ENCODE measurements around the gene C5AR1. TPM values are rescaled to one million over a fixed set of nuclear protein-coding genes. Genes with fewer than 3 reads are reported as not detected.

Gene C5AR1
- total RNA-seq, 1 donor from 2014 or later, result not detected

DNA sequence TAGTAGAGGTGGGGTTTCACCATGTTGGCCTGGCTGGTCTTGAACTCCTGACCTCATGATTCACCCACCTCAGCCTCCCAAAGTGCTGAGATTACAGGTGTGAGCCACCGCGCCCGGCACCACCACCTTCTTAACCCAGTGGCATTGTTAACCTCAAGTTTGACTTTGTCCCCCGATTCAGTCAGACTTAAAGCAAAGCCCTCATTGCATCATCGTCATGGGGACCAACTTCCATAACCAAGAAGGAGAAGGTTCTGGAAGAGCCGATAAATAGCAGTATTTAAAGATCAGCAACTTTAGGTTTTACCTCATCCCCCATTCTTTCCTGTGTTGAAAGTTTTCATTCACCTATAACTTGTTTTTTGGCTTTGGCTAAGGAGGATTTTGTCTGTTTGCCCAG, 41.6 kb upstream of the C5AR1 start:
- no peaks in the 10 kb centered on the region for H3K27me3 ChIP-seq (ENCODE audit: control insufficient read depth, insufficient read depth, low read length)
- no peaks in the 10 kb centered on the region for H3K36me3 ChIP-seq (ENCODE audit: control insufficient read depth, insufficient read depth, low read length)
- no peak for DNase-seq (ENCODE audit: low read depth)
- no peak overlapping the region for H3K4me3 ChIP-seq (ENCODE audit: low read depth, low read length)
- TF ChIP-seq, protein P1, sequence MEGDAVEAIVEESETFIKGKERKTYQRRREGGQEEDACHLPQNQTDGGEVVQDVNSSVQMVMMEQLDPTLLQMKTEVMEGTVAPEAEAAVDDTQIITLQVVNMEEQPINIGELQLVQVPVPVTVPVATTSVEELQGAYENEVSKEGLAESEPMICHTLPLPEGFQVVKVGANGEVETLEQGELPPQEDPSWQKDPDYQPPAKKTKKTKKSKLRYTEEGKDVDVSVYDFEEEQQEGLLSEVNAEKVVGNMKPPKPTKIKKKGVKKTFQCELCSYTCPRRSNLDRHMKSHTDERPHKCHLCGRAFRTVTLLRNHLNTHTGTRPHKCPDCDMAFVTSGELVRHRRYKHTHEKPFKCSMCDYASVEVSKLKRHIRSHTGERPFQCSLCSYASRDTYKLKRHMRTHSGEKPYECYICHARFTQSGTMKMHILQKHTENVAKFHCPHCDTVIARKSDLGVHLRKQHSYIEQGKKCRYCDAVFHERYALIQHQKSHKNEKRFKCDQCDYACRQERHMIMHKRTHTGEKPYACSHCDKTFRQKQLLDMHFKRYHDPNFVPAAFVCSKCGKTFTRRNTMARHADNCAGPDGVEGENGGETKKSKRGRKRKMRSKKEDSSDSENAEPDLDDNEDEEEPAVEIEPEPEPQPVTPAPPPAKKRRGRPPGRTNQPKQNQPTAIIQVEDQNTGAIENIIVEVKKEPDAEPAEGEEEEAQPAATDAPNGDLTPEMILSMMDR (IDR thresholded peaks at IDR 0.05; ENCODE audit: insufficient read depth, low read length, poor library complexity, severe bottlenecking), result no peak

DNA sequence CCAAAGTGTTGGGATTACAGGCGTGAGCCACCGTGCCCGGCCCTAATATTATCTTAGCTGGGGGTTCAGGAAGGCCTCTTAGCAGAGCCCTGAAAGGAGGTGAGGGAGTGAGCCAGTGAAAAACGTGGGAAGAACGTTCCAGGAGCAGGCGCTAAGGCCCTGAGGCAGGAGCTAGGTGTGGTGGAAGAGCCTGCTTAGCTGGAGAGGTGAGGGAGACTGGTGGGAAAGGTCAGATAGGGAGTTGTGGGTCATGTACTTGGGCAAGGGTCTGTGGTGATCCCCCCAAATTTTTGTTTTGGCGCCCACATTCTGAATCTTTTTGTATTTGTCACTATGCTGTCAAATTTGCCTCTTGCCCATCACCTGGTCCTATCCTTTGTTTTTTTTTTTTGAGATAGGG, 40.1 kb upstream of the C5AR1 start:
- no peak for DNase-seq (ENCODE audit: low read depth)
- no peaks in the 10 kb centered on the region for H3K27me3 ChIP-seq (ENCODE audit: control insufficient read depth, insufficient read depth, low read length)
- H3K36me3 ChIP-seq (ENCODE audit: control insufficient read depth, insufficient read depth, low read length), result no peaks in the 10 kb centered on the region
- no peak overlapping the region for H3K4me3 ChIP-seq (ENCODE audit: low read depth, low read length)
- TF ChIP-seq, protein P1 (IDR thresholded peaks at IDR 0.05; ENCODE audit: insufficient read depth, low read length, poor library complexity, severe bottlenecking), result no peak

DNA sequence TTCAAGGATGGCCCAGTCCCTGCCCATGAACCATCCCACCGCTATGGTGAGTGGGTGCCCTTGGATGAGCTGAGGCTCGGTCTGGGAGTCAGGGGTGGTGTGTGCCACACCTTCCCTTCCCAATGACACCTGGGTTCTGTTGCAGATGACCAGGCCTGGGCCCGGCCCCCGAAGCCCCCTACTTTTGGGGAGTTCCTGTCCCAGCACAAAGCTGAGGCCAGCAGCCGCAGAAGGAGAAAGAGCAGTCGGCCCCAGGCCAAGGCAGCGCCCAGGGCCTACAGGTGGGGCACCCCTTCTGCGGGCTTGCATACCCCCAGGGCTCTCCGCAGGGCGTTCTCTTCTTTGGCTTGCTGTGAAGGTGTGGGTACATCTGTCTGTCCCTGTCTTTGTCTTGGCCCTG, 39.3 kb upstream of the C5AR1 start:
- Histone ChIP-seq H3K36me3 (ENCODE audit: control insufficient read depth, insufficient read depth, low read length) (no peaks in the 10 kb centered on the region), H3K4me3 (ENCODE audit: low read depth, low read length) (no peak overlapping the region), H3K27me3 (ENCODE audit: control insufficient read depth, insufficient read depth, low read length) (no peaks in the 10 kb centered on the region)
- DNase-seq (ENCODE audit: low read depth), result no peak
- TF ChIP-seq, protein P1 (IDR thresholded peaks at IDR 0.05; ENCODE audit: insufficient read depth, low read length, poor library complexity, severe bottlenecking), result no peak

DNA sequence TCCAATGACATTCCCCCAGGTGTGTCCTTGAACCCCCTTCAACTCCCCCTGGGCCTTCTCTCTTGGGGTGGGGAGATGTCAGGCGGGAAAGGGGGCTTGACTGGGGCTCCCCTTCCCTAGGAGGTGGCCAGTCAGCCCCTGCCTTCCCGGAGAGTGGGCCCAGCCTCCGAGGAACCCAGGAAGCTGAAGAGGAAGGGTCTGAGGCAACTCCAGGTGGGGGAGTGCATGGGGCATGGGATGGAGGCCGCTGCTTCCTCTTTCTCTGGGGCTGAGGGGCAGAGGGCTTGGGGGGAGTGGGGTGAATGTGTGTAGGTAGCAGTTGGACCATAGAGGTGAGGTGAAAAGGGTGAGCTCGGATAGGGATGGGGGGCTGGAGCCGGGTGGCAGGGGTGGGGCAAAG, 37.7 kb upstream of the C5AR1 start:
- H3K27me3 ChIP-seq (ENCODE audit: control insufficient read depth, insufficient read depth, low read length), result no peaks in the 10 kb centered on the region
- H3K36me3 ChIP-seq (ENCODE audit: control insufficient read depth, insufficient read depth, low read length), result no peaks in the 10 kb centered on the region
- TF ChIP-seq, protein P1 (IDR thresholded peaks at IDR 0.05; ENCODE audit: insufficient read depth, low read length, poor library complexity, severe bottlenecking), result no peak
- no peak for DNase-seq (ENCODE audit: low read depth)
- no peak overlapping the region for H3K4me3 ChIP-seq (ENCODE audit: low read depth, low read length)

DNA sequence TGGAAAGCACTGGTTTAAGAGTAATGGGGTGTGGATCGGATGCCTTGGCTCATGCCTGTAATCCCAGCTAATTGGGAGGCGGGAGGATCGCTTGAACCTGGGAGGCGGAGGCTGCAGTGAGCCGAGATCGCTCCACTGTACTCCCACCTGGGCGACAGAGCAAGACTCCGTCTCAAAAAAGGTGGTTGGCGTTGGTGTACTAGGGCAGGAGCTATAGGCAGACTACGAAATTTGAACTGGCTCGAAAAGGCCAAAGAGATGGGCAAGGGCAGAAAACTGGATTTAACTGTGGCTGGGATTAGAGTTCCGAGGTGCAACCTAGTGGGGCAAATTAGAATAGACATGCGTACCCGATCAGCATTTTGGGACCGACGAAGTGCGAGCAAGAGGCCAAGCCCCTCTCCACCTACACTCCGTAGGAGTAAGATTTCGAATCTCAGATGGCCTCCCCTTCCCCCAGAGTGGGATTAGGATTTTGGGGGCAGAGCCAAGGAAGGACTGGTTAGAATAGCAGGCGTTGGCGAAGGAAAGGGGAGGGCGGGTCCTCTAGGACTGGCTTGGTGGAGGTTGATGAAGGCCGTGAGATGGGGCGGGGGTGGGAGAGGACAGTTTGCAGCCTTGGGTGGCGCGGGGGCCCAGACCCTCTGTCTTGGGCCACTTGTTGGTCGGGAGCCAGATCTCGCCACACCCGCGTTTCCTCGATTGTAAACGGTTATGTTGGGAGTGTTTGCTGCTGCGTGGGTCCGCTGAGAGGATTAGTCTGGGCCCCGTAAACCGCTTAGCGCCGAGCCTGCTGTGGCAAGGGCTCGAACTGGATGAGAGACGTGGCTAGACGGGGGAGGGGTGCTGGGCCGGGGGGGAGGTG, 37.0 kb upstream of the C5AR1 start:
- no peak for DNase-seq (ENCODE audit: low read depth)
- no peaks in the 10 kb centered on the region for H3K36me3 ChIP-seq (ENCODE audit: control insufficient read depth, insufficient read depth, low read length)
- peak overlapping the region; percentile 81 for H3K4me3 ChIP-seq (ENCODE audit: low read depth, low read length)
- TF ChIP-seq, protein P1 (IDR thresholded peaks at IDR 0.05; ENCODE audit: insufficient read depth, low read length, poor library complexity, severe bottlenecking), result no peak
- H3K27me3 ChIP-seq (ENCODE audit: control insufficient read depth, insufficient read depth, low read length), result no peaks in the 10 kb centered on the region

Measured in kidney epithelial cell (primary cell).